Islet precursor cell (in vitro differentiated cells): ENCODE results near the gene FBLN5.
"Not testable (repeated sequence)": the region's sequence is repeated elsewhere in the genome, so short reads cannot be mapped to it uniquely, and the experiment has no call there.

Experiments used
- DNase-seq: peaks from one replicate; pipeline ENCODE4 v3.0.0-alpha.2; 2018

The FBLN5 gene

GRCh38 chr14:91857614-91858013 is 89.9 kb downstream of the FBLN5 start:
- DNase-seq, result no peak

- DNase-seq, result no peak
Measured at GRCh38 chr14:91854327-91854934, 93.1 kb downstream of the FBLN5 start.

- DNase-seq, result no peak
Measured at GRCh38 chr14:91851563-91851962, 95.9 kb downstream of the FBLN5 start.

GRCh38 chr14:91848504-91849001 is 98.9 kb downstream of the FBLN5 start:
- DNase-seq, result no peak

- DNase-seq, result no peak
Measured at GRCh38 chr14:91847693-91848092, 99.8 kb downstream of the FBLN5 start.

GRCh38 chr14:91845652-91846051 is 101.8 kb downstream of the FBLN5 start:
- no peak for DNase-seq

GRCh38 chr14:91845056-91845455 is 102.4 kb downstream of the FBLN5 start:
- DNase-seq, result not testable (repeated sequence)

- no peak for DNase-seq
Measured at GRCh38 chr14:91844029-91844428, 103.5 kb downstream of the FBLN5 start.

- no peak for DNase-seq
Measured at GRCh38 chr14:91843437-91843836, 104.1 kb downstream of the FBLN5 start.

- no peak for DNase-seq
Measured at GRCh38 chr14:91841065-91841464, 106.4 kb downstream of the FBLN5 start.

- no peak for DNase-seq
Measured at GRCh38 chr14:91839749-91840148, 107.7 kb downstream of the FBLN5 start.

GRCh38 chr14:91837076-91837475 is 110.4 kb downstream of the FBLN5 start:
- no peak for DNase-seq

- peak; percentile 95 for DNase-seq
Measured at GRCh38 chr14:91835920-91836843, 111.3 kb downstream of the FBLN5 start.

GRCh38 chr14:91835197-91835919 is 112.1 kb downstream of the FBLN5 start:
- DNase-seq, result no peak

GRCh38 chr14:91834571-91834970 is 112.9 kb downstream of the FBLN5 start:
- DNase-seq, result no peak

- no peak for DNase-seq
Measured at GRCh38 chr14:91831337-91831736, 116.2 kb downstream of the FBLN5 start.

- no peak for DNase-seq
Measured at GRCh38 chr14:91830777-91831176, 116.7 kb downstream of the FBLN5 start.

- no peak for DNase-seq
Measured at GRCh38 chr14:91829511-91829910, 118.0 kb downstream of the FBLN5 start.

- DNase-seq, result no peak
Measured at GRCh38 chr14:91827746-91828145, 119.7 kb downstream of the FBLN5 start.
